IPS-20b (cell line): ENCODE data around the gene SDE2.
"Not testable (repeated sequence)": the region's sequence is repeated elsewhere in the genome, so short reads cannot be mapped to it uniquely, and the experiment has no call there.

Source experiments
- H3K27ac ChIP-seq: one replicate; pipeline ENCODE4 v1.5.1; 2013; ENCODE audit warnings: low read length
- H3K27me3 ChIP-seq: 2 replicates; pipeline ENCODE4 v1.6.1; 2013; ENCODE audit warnings: mild to moderate bottlenecking, low read length, inconsistent platforms; ENCODE audit not compliant: insufficient read depth
- H3K36me3 ChIP-seq: 2 replicates; pipeline ENCODE4 v1.6.1; 2013; ENCODE audit warnings: low read depth, mild to moderate bottlenecking, inconsistent platforms, low read length, moderate library complexity; ENCODE audit not compliant: insufficient read depth
- H3K4me1 ChIP-seq: 2 replicates; pipeline ENCODE4 v1.6.1; 2013; ENCODE audit warnings: mild to moderate bottlenecking, control low read depth, inconsistent platforms, low read length, moderate library complexity; ENCODE audit not compliant: insufficient read depth
- H3K4me3 ChIP-seq: 2 replicates; pipeline ENCODE4 v1.5.1; 2013; ENCODE audit warnings: mild to moderate bottlenecking, low read length, inconsistent platforms
- H3K9ac ChIP-seq: 2 replicates; pipeline ENCODE4 v1.6.1; 2013; ENCODE audit warnings: low read depth, mild to moderate bottlenecking, inconsistent platforms, low read length, moderate library complexity
- H3K9me3 ChIP-seq: 2 replicates; pipeline ENCODE4 v1.6.1; 2013; ENCODE audit warnings: mild to moderate bottlenecking, low read depth, low read length, inconsistent platforms; ENCODE audit not compliant: insufficient read depth

Gene SDE2

GRCh38 chr1:226029093-226029496 lies 30.0 kb upstream of the SDE2 start:
- no peak overlapping the region for H3K27ac ChIP-seq

GRCh38 chr1:226027538-226028217 lies 28.5 kb upstream of the SDE2 start:
- Histone ChIP-seq H3K4me1 (no peaks in the 10 kb centered on the region), H3K36me3 (no peaks in the 10 kb centered on the region), H3K27ac (no peak overlapping the region), H3K27me3 (no peaks in the 10 kb centered on the region), H3K4me3 (no peak overlapping the region), H3K9ac (no peak overlapping the region), H3K9me3 (no peaks in the 10 kb centered on the region)

More at GRCh38 chr1:226029093-226029496, 30.0 kb upstream of the SDE2 start:
- Histone ChIP-seq H3K4me1 (no peaks in the 10 kb centered on the region), H3K27me3 (no peaks in the 10 kb centered on the region), H3K4me3 (no peak overlapping the region), H3K9ac (no peak overlapping the region), H3K36me3 (no peaks in the 10 kb centered on the region), H3K9me3 (no peaks in the 10 kb centered on the region)

- H3K36me3 ChIP-seq = no peaks in the 10 kb centered on the region
- no peaks in the 10 kb centered on the region for H3K27me3 ChIP-seq
- no peaks in the 10 kb centered on the region for H3K9me3 ChIP-seq
- no peak overlapping the region for H3K9ac ChIP-seq
- H3K4me3 ChIP-seq = no peak overlapping the region
- H3K4me1 ChIP-seq = no peaks in the 10 kb centered on the region
- no peak overlapping the region for H3K27ac ChIP-seq
These were observed 27.7 kb upstream of the SDE2 start for GRCh38 chr1:226026833-226027232.

GRCh38 chr1:226023735-226024134 lies 24.6 kb upstream of the SDE2 start:
- Histone ChIP-seq H3K27me3 (no peaks in the 10 kb centered on the region), H3K36me3 (no peaks in the 10 kb centered on the region), H3K27ac (no peak overlapping the region), H3K9me3 (no peaks in the 10 kb centered on the region), H3K4me1 (no peaks in the 10 kb centered on the region), H3K4me3 (no peak overlapping the region), H3K9ac (no peak overlapping the region)

- Histone ChIP-seq H3K4me1 (no peaks in the 10 kb centered on the region), H3K9me3 (no peaks in the 10 kb centered on the region), H3K4me3 (no peak overlapping the region), H3K27me3 (no peaks in the 10 kb centered on the region), H3K9ac (no peak overlapping the region), H3K36me3 (no peaks in the 10 kb centered on the region), H3K27ac (no peak overlapping the region)
These were observed 22.7 kb upstream of the SDE2 start for GRCh38 chr1:226021801-226022200.

GRCh38 chr1:226021401-226021800 lies 22.3 kb upstream of the SDE2 start:
- Histone ChIP-seq H3K4me1 (no peaks in the 10 kb centered on the region), H3K36me3 (no peaks in the 10 kb centered on the region), H3K27me3 (no peaks in the 10 kb centered on the region), H3K9ac (no peak overlapping the region), H3K9me3 (no peaks in the 10 kb centered on the region), H3K4me3 (no peak overlapping the region), H3K27ac (no peak overlapping the region)

- Histone ChIP-seq H3K9ac (no peak overlapping the region), H3K4me3 (no peak overlapping the region), H3K4me1 (no peaks in the 10 kb centered on the region), H3K9me3 (no peaks in the 10 kb centered on the region), H3K36me3 (no peaks in the 10 kb centered on the region), H3K27ac (no peak overlapping the region), H3K27me3 (no peaks in the 10 kb centered on the region)
These were observed 20.4 kb upstream of the SDE2 start for GRCh38 chr1:226019572-226019971.

GRCh38 chr1:226017070-226017469 lies 17.9 kb upstream of the SDE2 start:
- Histone ChIP-seq H3K4me3 (no peak overlapping the region), H3K4me1 (no peaks in the 10 kb centered on the region), H3K9me3 (no peaks in the 10 kb centered on the region), H3K27ac (no peak overlapping the region), H3K27me3 (no peaks in the 10 kb centered on the region), H3K9ac (no peak overlapping the region), H3K36me3 (no peaks in the 10 kb centered on the region)

GRCh38 chr1:226009650-226010044 lies 10.5 kb upstream of the SDE2 start:
- Histone ChIP-seq H3K27me3 (no peaks in the 10 kb centered on the region), H3K9me3 (no peaks in the 10 kb centered on the region), H3K4me1 (no peaks in the 10 kb centered on the region), H3K27ac (no peak overlapping the region), H3K9ac (no peak overlapping the region), H3K36me3 (no peaks in the 10 kb centered on the region), H3K4me3 (no peak overlapping the region)

- not testable (repeated sequence) for H3K36me3 ChIP-seq, H3K27me3 ChIP-seq
These were observed 8.2 kb upstream of the SDE2 start for GRCh38 chr1:226007126-226007892.

GRCh38 chr1:226006686-226007085 lies 7.5 kb upstream of the SDE2 start:
- H3K4me1 ChIP-seq = peaks cover 6% of the 10 kb centered on the region; the same call in 1 of the 2 replicates

More at GRCh38 chr1:226007126-226007892, 8.2 kb upstream of the SDE2 start:
- H3K4me1 ChIP-seq, H3K9me3 ChIP-seq, H3K4me3 ChIP-seq, H3K27ac ChIP-seq, H3K9ac ChIP-seq: not testable (repeated sequence)

GRCh38 chr1:226004396-226004795 lies 5.3 kb upstream of the SDE2 start:
- Histone ChIP-seq H3K4me1 (peaks cover 13% of the 10 kb centered on the region), H3K27me3 (no peaks in the 10 kb centered on the region), H3K27ac (no peak overlapping the region), H3K4me3 (no peak overlapping the region), H3K9ac (no peak overlapping the region), H3K9me3 (no peaks in the 10 kb centered on the region), H3K36me3 (no peaks in the 10 kb centered on the region)

More at GRCh38 chr1:226006686-226007085, 7.5 kb upstream of the SDE2 start:
- no peaks in the 10 kb centered on the region for H3K9me3 ChIP-seq
- H3K27ac ChIP-seq = no peak overlapping the region
- H3K9ac ChIP-seq = no peak overlapping the region
- H3K36me3 ChIP-seq = no peaks in the 10 kb centered on the region
- no peak overlapping the region for H3K4me3 ChIP-seq
- no peaks in the 10 kb centered on the region for H3K27me3 ChIP-seq
